ENCODE results near the gene TATDN3.
"Not testable (repeated sequence)": the region's sequence is repeated elsewhere in the genome, so short reads cannot be mapped to it uniquely, and the experiment has no call there.

Gene TATDN3

DNA sequence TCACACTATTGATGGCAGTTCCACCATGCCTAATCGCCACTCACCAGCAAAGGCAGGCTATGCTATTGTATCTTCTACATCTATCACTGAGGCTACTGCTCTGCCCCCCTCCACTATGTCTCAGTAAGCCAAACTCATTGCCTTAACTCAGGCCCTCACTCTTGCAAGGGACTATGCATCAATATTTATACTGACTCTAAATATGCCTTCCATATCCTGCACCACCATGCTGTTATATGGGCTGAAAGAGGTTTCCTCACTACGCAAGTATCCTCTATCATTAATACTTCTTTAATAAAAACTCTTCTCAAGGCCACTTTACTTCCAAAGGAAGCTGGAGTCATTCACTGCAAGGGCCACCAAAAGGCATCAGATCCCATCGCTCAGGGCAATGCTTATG is 52.8 kb downstream of the TATDN3 start:
- H3K36me3 ChIP-seq (ENCODE audit: control insufficient read depth, low read depth, low read length); H3K9me3 ChIP-seq (ENCODE audit: control insufficient read depth, low read depth, low read length); H3K9ac ChIP-seq (ENCODE audit: low read length); H3K4me1 ChIP-seq (ENCODE audit: control insufficient read depth, low read depth, low read length); H3K27ac ChIP-seq (ENCODE audit: low read length); H3K27me3 ChIP-seq (ENCODE audit: control insufficient read depth, insufficient read depth, low read length); H3K4me3 ChIP-seq (ENCODE audit: low read length): not testable (repeated sequence)

DNA sequence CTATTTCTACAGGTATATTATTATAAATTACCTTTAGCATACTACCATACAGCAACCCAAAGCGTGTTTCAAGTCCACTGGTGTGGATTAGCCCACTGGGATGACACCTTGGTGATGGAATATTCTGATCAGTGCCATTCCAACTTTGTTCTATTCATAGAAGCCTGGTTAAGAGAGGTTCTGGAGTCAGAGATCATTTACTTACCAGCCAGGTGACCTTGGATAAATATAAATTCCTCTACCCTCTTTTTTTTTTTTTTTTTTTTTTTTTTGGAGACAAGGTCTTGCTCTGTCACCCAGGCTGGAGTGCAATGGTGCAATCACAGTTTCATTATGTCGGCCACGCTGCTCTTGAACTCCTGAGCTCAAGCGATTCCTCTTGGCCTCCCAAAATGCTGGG is 55.9 kb downstream of the TATDN3 start, which contains the start of gene SPATA45:
Gene SPATA45 (minus strand): TSS at position 101 of the 400 bp plus-strand sequence. CDS start 11,500 bp downstream, outside the sequence.
- H3K27me3 ChIP-seq (ENCODE audit: control insufficient read depth, insufficient read depth, low read length), result no peaks in the 10 kb centered on the region
- no peak within 1 kb of the TSS for H3K27ac ChIP-seq (ENCODE audit: low read length)
- H3K36me3 ChIP-seq (ENCODE audit: control insufficient read depth, low read depth, low read length), result no peaks in the 10 kb centered on the region
- no peak within 1 kb of the TSS for H3K9ac ChIP-seq (ENCODE audit: low read length)
- peaks cover 2% of the 10 kb centered on the region for H3K4me1 ChIP-seq (ENCODE audit: control insufficient read depth, low read depth, low read length)
- no peak within 1 kb of the TSS for H3K4me3 ChIP-seq (ENCODE audit: low read length)
- H3K9me3 ChIP-seq (ENCODE audit: control insufficient read depth, low read depth, low read length), result no peaks in the 10 kb centered on the region

- H3K9ac ChIP-seq (ENCODE audit: low read length), result no peak overlapping the region
Measured at GRCh38 chr1:212852105-212852688, 60.5 kb downstream of the TATDN3 start.

DNA sequence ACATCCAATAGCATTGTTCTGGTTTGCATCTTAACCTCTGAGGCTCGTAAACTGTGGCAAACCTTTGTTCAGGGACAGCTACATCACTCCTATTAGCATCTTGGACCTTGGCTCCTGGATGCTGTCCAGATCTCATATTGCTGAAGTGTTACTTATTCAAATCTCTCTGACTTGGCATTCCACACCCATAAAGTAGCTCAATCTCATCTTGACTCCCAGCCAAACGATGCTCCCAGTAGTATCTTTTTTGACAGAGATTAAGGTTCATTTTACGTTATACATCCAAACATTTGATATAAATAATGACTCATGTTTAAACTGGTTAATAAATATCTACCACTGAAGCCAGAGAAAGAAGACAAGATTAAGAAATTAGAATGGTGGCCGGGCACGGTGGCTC is 62.0 kb downstream of the TATDN3 start:
- Histone ChIP-seq H3K27ac (ENCODE audit: low read length) (no peak overlapping the region), H3K4me3 (ENCODE audit: low read length) (no peak overlapping the region), H3K36me3 (ENCODE audit: control insufficient read depth, low read depth, low read length) (no peaks in the 10 kb centered on the region), H3K9me3 (ENCODE audit: control insufficient read depth, low read depth, low read length) (no peaks in the 10 kb centered on the region), H3K27me3 (ENCODE audit: control insufficient read depth, insufficient read depth, low read length) (peaks cover 3% of the 10 kb centered on the region), H3K4me1 (ENCODE audit: control insufficient read depth, low read depth, low read length) (peaks cover 12% of the 10 kb centered on the region), H3K9ac (ENCODE audit: low read length) (no peak overlapping the region)

More at GRCh38 chr1:212852105-212852688, 60.5 kb downstream of the TATDN3 start:
- no peaks in the 10 kb centered on the region for H3K36me3 ChIP-seq (ENCODE audit: control insufficient read depth, low read depth, low read length)
- H3K27ac ChIP-seq (ENCODE audit: low read length), result no peak overlapping the region
- no peaks in the 10 kb centered on the region for H3K9me3 ChIP-seq (ENCODE audit: control insufficient read depth, low read depth, low read length)
- peaks cover 12% of the 10 kb centered on the region for H3K4me1 ChIP-seq (ENCODE audit: control insufficient read depth, low read depth, low read length)
- H3K27me3 ChIP-seq (ENCODE audit: control insufficient read depth, insufficient read depth, low read length), result peaks cover 3% of the 10 kb centered on the region
- H3K4me3 ChIP-seq (ENCODE audit: low read length), result no peak overlapping the region

DNA sequence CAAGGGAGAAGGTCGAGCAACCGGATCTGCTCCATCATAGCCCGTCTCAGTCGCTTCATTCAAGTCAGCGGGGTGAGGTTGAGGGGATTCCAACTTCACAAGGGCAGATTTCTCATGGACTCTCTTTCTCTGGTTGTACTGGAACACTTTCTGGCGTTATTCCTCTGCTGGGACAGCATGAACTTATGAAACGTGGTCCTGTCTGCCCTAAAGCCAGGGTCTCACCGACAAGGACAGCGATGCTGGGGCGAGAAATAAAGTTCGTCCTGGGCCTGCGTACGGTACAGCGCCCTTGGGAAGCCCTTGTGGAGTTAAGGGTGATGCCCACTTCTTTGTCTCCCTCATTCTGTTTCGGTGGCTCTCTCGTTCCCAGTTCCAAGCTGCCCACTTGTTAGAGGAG is 65.1 kb downstream of the TATDN3 start:
- no peak overlapping the region for H3K27ac ChIP-seq (ENCODE audit: low read length)
- H3K9ac ChIP-seq (ENCODE audit: low read length), result peak overlapping the region; percentile 73
- peak overlapping the region; percentile 99 for H3K4me3 ChIP-seq (ENCODE audit: low read length)

DNA sequence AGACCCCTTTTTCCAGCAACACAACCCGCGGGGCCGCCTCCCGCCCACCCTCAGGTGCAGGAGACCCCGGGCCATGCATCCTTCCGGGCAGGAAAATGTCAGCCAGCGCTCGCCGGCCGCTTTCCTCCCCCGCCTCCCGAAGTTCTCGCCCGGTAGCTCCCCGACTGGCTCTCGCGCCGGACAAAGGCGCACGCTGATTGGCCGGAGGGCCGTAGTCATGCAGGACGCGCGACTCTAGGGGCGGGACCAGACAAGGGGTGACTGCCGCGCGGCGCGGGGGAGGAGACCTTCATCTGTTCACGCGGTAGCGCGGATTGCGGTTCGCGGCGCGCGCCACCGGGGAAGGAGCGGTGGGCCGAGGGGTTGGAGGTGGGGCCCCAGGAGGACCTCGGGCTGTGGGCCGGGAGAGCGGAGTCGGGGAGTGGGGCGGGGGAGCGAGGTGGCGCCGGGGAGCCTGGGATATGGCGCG is 66.3 kb downstream of the TATDN3 start, which contains the start of gene FLVCR1:
Gene FLVCR1 (plus strand): TSS at position 284 of the 469 bp plus-strand sequence. CDS start 178 bp downstream, at position 462.
- Histone ChIP-seq H3K9me3 (ENCODE audit: control insufficient read depth, low read depth, low read length) (no peaks in the 10 kb centered on the region), H3K4me3 (ENCODE audit: low read length) (peak within 1 kb of the TSS; percentile 99), H3K4me1 (ENCODE audit: control insufficient read depth, low read depth, low read length) (peaks cover 16% of the 10 kb centered on the region), H3K27ac (ENCODE audit: low read length) (peak within 1 kb of the TSS; percentile 79), H3K9ac (ENCODE audit: low read length) (peak within 1 kb of the TSS; percentile 73), H3K36me3 (ENCODE audit: control insufficient read depth, low read depth, low read length) (peaks cover 11% of the 10 kb centered on the region), H3K27me3 (ENCODE audit: control insufficient read depth, insufficient read depth, low read length) (peaks cover 3% of the 10 kb centered on the region)

More for the DNA sequence above, 65.1 kb downstream of the TATDN3 start:
- Histone ChIP-seq H3K4me1 (ENCODE audit: control insufficient read depth, low read depth, low read length) (peaks cover 12% of the 10 kb centered on the region), H3K27me3 (ENCODE audit: control insufficient read depth, insufficient read depth, low read length) (peaks cover 3% of the 10 kb centered on the region), H3K9me3 (ENCODE audit: control insufficient read depth, low read depth, low read length) (no peaks in the 10 kb centered on the region), H3K36me3 (ENCODE audit: control insufficient read depth, low read depth, low read length) (no peaks in the 10 kb centered on the region)

- Histone ChIP-seq H3K36me3 (ENCODE audit: control insufficient read depth, low read depth, low read length) (peaks cover 14% of the 10 kb centered on the region), H3K9me3 (ENCODE audit: control insufficient read depth, low read depth, low read length) (no peaks in the 10 kb centered on the region), H3K27ac (ENCODE audit: low read length) (peak overlapping the region; percentile 27)
Measured at GRCh38 chr1:212858461-212859265, 67.0 kb downstream of the TATDN3 start.

GRCh38 chr1:212860713-212861581 is 69.3 kb downstream of the TATDN3 start:
- peaks cover 16% of the 10 kb centered on the region for H3K4me1 ChIP-seq (ENCODE audit: control insufficient read depth, low read depth, low read length)
- no peak overlapping the region for H3K9ac ChIP-seq (ENCODE audit: low read length)
- no peaks in the 10 kb centered on the region for H3K27me3 ChIP-seq (ENCODE audit: control insufficient read depth, insufficient read depth, low read length)
- H3K27ac ChIP-seq (ENCODE audit: low read length), result no peak overlapping the region
- H3K36me3 ChIP-seq (ENCODE audit: control insufficient read depth, low read depth, low read length), result peaks cover 32% of the 10 kb centered on the region
- H3K4me3 ChIP-seq (ENCODE audit: low read length), result peak overlapping the region; percentile 99
- H3K9me3 ChIP-seq (ENCODE audit: control insufficient read depth, low read depth, low read length), result no peaks in the 10 kb centered on the region

More at GRCh38 chr1:212858461-212859265, 67.0 kb downstream of the TATDN3 start:
- Histone ChIP-seq H3K27me3 (ENCODE audit: control insufficient read depth, insufficient read depth, low read length) (no peaks in the 10 kb centered on the region), H3K4me3 (ENCODE audit: low read length) (peak overlapping the region; percentile 99), H3K4me1 (ENCODE audit: control insufficient read depth, low read depth, low read length) (peaks cover 16% of the 10 kb centered on the region), H3K9ac (ENCODE audit: low read length) (peak overlapping the region; percentile 73)

- Histone ChIP-seq H3K9ac (ENCODE audit: low read length) (no peak overlapping the region), H3K9me3 (ENCODE audit: control insufficient read depth, low read depth, low read length) (no peaks in the 10 kb centered on the region), H3K36me3 (ENCODE audit: control insufficient read depth, low read depth, low read length) (peaks cover 42% of the 10 kb centered on the region), H3K4me1 (ENCODE audit: control insufficient read depth, low read depth, low read length) (peaks cover 7% of the 10 kb centered on the region), H3K4me3 (ENCODE audit: low read length) (peak overlapping the region; percentile 45), H3K27me3 (ENCODE audit: control insufficient read depth, insufficient read depth, low read length) (no peaks in the 10 kb centered on the region), H3K27ac (ENCODE audit: low read length) (no peak overlapping the region)
Measured at GRCh38 chr1:212862111-212862690, 70.5 kb downstream of the TATDN3 start.

- H3K27ac ChIP-seq (ENCODE audit: low read length); H3K4me1 ChIP-seq (ENCODE audit: control insufficient read depth, low read depth, low read length); H3K4me3 ChIP-seq (ENCODE audit: low read length); H3K9me3 ChIP-seq (ENCODE audit: control insufficient read depth, low read depth, low read length); H3K27me3 ChIP-seq (ENCODE audit: control insufficient read depth, insufficient read depth, low read length); H3K9ac ChIP-seq (ENCODE audit: low read length): not testable (repeated sequence)
- peaks cover 49% of the 10 kb centered on the region for H3K36me3 ChIP-seq (ENCODE audit: control insufficient read depth, low read depth, low read length)
Measured at GRCh38 chr1:212863345-212863744, 71.7 kb downstream of the TATDN3 start.

DNA sequence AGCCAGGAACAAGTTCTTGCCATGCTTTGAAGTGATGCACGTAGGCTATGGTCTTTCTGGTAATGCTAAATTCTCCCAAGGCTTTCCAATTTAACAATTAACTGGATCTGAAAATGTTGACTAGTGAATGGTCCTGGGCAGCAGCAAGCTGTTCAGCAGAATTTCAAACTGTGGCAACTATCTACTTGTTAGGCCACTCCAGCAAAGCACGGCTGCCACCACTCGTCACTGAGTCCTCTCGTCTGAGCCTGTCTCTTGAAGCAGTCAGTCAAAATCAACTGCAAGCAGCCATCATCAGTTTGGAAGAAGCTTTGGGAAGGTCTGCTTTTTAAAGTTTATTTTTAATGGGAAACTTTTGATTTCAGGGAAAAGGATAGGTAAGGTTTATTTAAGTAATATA is 72.5 kb downstream of the TATDN3 start:
- Histone ChIP-seq H3K9me3 (ENCODE audit: control insufficient read depth, low read depth, low read length) (no peaks in the 10 kb centered on the region), H3K36me3 (ENCODE audit: control insufficient read depth, low read depth, low read length) (peaks cover 57% of the 10 kb centered on the region), H3K27ac (ENCODE audit: low read length) (no peak overlapping the region), H3K4me3 (ENCODE audit: low read length) (no peak overlapping the region), H3K27me3 (ENCODE audit: control insufficient read depth, insufficient read depth, low read length) (no peaks in the 10 kb centered on the region), H3K9ac (ENCODE audit: low read length) (no peak overlapping the region), H3K4me1 (ENCODE audit: control insufficient read depth, low read depth, low read length) (peaks cover 7% of the 10 kb centered on the region)
